CD4-positive, alpha-beta T cell (primary cell): ENCODE results near the gene C19orf47. TPM values are rescaled to one million over a fixed set of nuclear protein-coding genes. Genes with fewer than 3 reads are reported as not detected.
A peak's percentile ranks its signal among the peaks of the same experiment; 100 is the strongest.

ENCODE experiments used
- ATAC-seq: fragments of 200-7000 bp; cut with Tn5 transposase; one replicate; pipeline ENCODE4 v1.10.0; 2022; ENCODE audit warnings: mild to moderate bottlenecking; ENCODE audit not compliant: poor library complexity
- CTCF ChIA-PET: fragments of 350-600 bp; sonication (Branson Sonifier 250); formaldehyde crosslinking; loops from one replicate; lab custom pipeline; 2021; ENCODE audit warnings: antibody characterized with exemption, inconsistent platforms; lab: Charles Lee
- POLR2A ChIA-PET: fragments of 350-600 bp; sonication (Branson Sonifier 250); formaldehyde crosslinking; loops from one replicate; lab custom pipeline; 2021; ENCODE audit warnings: antibody characterized with exemption, inconsistent platforms; lab: Charles Lee
- DNase-seq, 14 experiments: peaks; one replicate each; pipeline ENCODE4 v3.0.0-alpha.2; 2013 to 2020; ENCODE audit warnings: mixed read lengths in 2 of 14
- H3K27ac ChIP-seq, 2 donors: one replicate each; pipeline versions ENCODE4 v1.5.1 to v1.7.0; 2013; ENCODE audit warnings: low read length in 2 of 2, low read depth in 1 of 2, mild to moderate bottlenecking in 1 of 2
- H3K27me3 ChIP-seq, 2 experiments: 1 replicate in 1 of 2; 2 replicates in 1 of 2; pipeline versions ENCODE4 v1.6.1 to v1.7.0; 2013; ENCODE audit warnings: low read length in 2 of 2, control low read depth in 1 of 2, mild to moderate bottlenecking in 1 of 2, moderate library complexity in 1 of 2; ENCODE audit not compliant: insufficient read depth in 2 of 2, control insufficient read depth in 1 of 2
- H3K36me3 ChIP-seq: one replicate; pipeline ENCODE4 v1.6.1; 2013; ENCODE audit warnings: low read length, control low read depth; ENCODE audit not compliant: insufficient read depth
- H3K4me1 ChIP-seq: one replicate; pipeline ENCODE4 v1.6.1; 2013; ENCODE audit warnings: low read length, control low read depth; ENCODE audit not compliant: insufficient read depth
- H3K4me3 ChIP-seq: one replicate; pipeline ENCODE4 v1.5.1; 2013; ENCODE audit warnings: mild to moderate bottlenecking, low read length, moderate library complexity
- H3K9me3 ChIP-seq, 2 experiments: 1 replicate in 1 of 2; 2 replicates in 1 of 2; pipeline versions ENCODE4 v1.6.1 to v1.7.0; 2013; ENCODE audit warnings: low read length in 2 of 2, mild to moderate bottlenecking in 2 of 2, control low read depth in 1 of 2, moderate library complexity in 1 of 2; ENCODE audit not compliant: control insufficient read depth in 1 of 2, insufficient read depth in 1 of 2
- H3K27ac Mint-ChIP-seq: one replicate; pipeline ENCODE4 v1.8.0; 2020; ENCODE audit warnings: mixed read lengths
- H3K27me3 Mint-ChIP-seq: one replicate; pipeline ENCODE4 v1.8.0; 2021; ENCODE audit warnings: mixed read lengths
- H3K36me3 Mint-ChIP-seq: one replicate; pipeline ENCODE4 v1.8.0; 2021; ENCODE audit warnings: low read depth, mixed read lengths
- H3K4me1 Mint-ChIP-seq: one replicate; pipeline ENCODE4 v1.8.0; 2021; ENCODE audit warnings: low read depth, mixed read lengths
- H3K4me3 Mint-ChIP-seq: one replicate; pipeline ENCODE4 v1.8.0; 2020; ENCODE audit warnings: mild to moderate bottlenecking, mixed read lengths
- H3K9me3 Mint-ChIP-seq: one replicate; pipeline ENCODE4 v1.8.0; 2020; ENCODE audit warnings: mixed read lengths
- CTCF ChIP-seq: fragments of 200-600 bp; IDR thresholded peaks from one replicate; pipeline ENCODE4 v1.8.0; 2022; ENCODE audit warnings: antibody characterized with exemption, mild to moderate bottlenecking
- intact Hi-C, 2 experiments: fragments of 100-400 bp; cut with DNase I in 1 of 2; cut with micrococcal nuclease in 1 of 2; formaldehyde crosslinking; loops; one replicate each; pipeline versions ENCODE4 v1.15.1 to v1.9.0; 2023 to 2025; cut with DNase I, micrococcal nuclease
- total RNA-seq, 174 experiments: library from RNA in 2 of 174; stranded (reverse) in 2 of 174; gene quantifications; one replicate each; pipeline ENCODE4 v1.2.3 and lab custom pipeline; 2021 to 2026

The C19orf47 gene
- total RNA-seq, 2 experiments from 2014 or later, result 10.1 to 11.2 TPM

GRCh38 chr19:40348961-40349507 is 837 bp upstream of the C19orf47 start:
- Histone ChIP-seq H3K27me3 (no peaks in the 10 kb centered on the region), H3K27ac (peak overlapping the region in 1 of 2 donors; percentile 61), H3K9me3 (no peaks in the 10 kb centered on the region), H3K4me3 (peak overlapping the region; percentile 68), H3K4me1 (peaks cover 25% of the 10 kb centered on the region), H3K36me3 (no peaks in the 10 kb centered on the region)
- POLR2A ChIA-PET, result interaction anchor here (0.6 to 1.6 kb wide), 13 partner anchors 16 to 1007 kb away, joined by 3 to 17 read pairs (median 4); partner anchors contain the start of genes ACTMAP, AKT2, BLVRB and RPS16
- Mint-ChIP-seq H3K27ac (peak overlapping the region; percentile 89), H3K4me1 (peaks cover 46% of the 10 kb centered on the region), H3K4me3 (peak overlapping the region; percentile 96), H3K9me3 (no peaks in the 10 kb centered on the region), H3K27me3 (no peaks in the 10 kb centered on the region), H3K36me3 (peaks cover 8% of the 10 kb centered on the region)
- intact Hi-C loops, result loop anchor here (1.0 to 10.0 kb wide), 11 partner anchors 53 to 1976 kb away; partner anchors contain the start of genes AKT2 (in 2 of the 2), BLVRB (in 1 of the 2), DMAC2 (in 1 of the 2) and MAP3K10 (in 1 of the 2)
- ATAC-seq (no peak), DNase-seq (peak in 3 of 14 experiments; percentile 15 to 50 (median 44))
- TF ChIP-seq CTCF, result no peak
- CTCF ChIA-PET, result no interaction called here

- Histone ChIP-seq H3K4me1 (peaks cover 22% of the 10 kb centered on the region), H3K9me3 (no peaks in the 10 kb centered on the region), H3K27me3 (no peaks in the 10 kb centered on the region), H3K27ac (no peak overlapping the region), H3K36me3 (peaks cover 6% of the 10 kb centered on the region), H3K4me3 (no peak overlapping the region)
- DNase-seq (no peak), ATAC-seq (no peak)
- intact Hi-C loops, result loop anchor here in 1 of 2 experiments (10.0 kb wide), 2 partner anchors 1090 to 1980 kb away; partner anchors contain the start of genes DMAC2 and MEGF8
- H3K9me3 Mint-ChIP-seq, result no peaks in the 10 kb centered on the region
- peaks cover 44% of the 10 kb centered on the region for H3K4me1 Mint-ChIP-seq
- TF ChIP-seq CTCF, result no peak
- ChIA-PET POLR2A (no interaction called here), CTCF (no interaction called here)
- H3K27me3 Mint-ChIP-seq, result no peaks in the 10 kb centered on the region
- H3K27ac Mint-ChIP-seq, result no peak overlapping the region
- H3K36me3 Mint-ChIP-seq, result peaks cover 31% of the 10 kb centered on the region
- H3K4me3 Mint-ChIP-seq, result no peak overlapping the region
Observed at GRCh38 chr19:40344422-40344821, 3.8 kb downstream of the C19orf47 start.

- H3K27ac Mint-ChIP-seq, result no peak overlapping the region
- H3K4me3 Mint-ChIP-seq, result no peak overlapping the region
- Histone ChIP-seq H3K27ac (no peak overlapping the region), H3K27me3 (no peaks in the 10 kb centered on the region), H3K4me3 (no peak overlapping the region), H3K4me1 (peaks cover 10% of the 10 kb centered on the region), H3K36me3 (peaks cover 11% of the 10 kb centered on the region), H3K9me3 (no peaks in the 10 kb centered on the region)
- intact Hi-C loops, result loop anchor here in 1 of 2 experiments (10.0 kb wide), 2 partner anchors 1092 to 1982 kb away; partner anchors contain the start of genes DMAC2 and MEGF8
- H3K27me3 Mint-ChIP-seq, result no peaks in the 10 kb centered on the region
- H3K4me1 Mint-ChIP-seq, result peaks cover 29% of the 10 kb centered on the region
- no peak for DNase-seq
- ChIA-PET CTCF (no interaction called here), POLR2A (no interaction called here)
- no peak for ATAC-seq
- TF ChIP-seq CTCF, result no peak
- peaks cover 32% of the 10 kb centered on the region for H3K36me3 Mint-ChIP-seq
- no peaks in the 10 kb centered on the region for H3K9me3 Mint-ChIP-seq
Observed at GRCh38 chr19:40342644-40343311, 5.4 kb downstream of the C19orf47 start.
